K562 (cell line): ENCODE data around the gene MVD. TPM values are rescaled to one million over a fixed set of nuclear protein-coding genes. Genes with fewer than 3 reads are reported as not detected.
A peak's percentile ranks its signal among the peaks of the same experiment; 100 is the strongest.

Experiments used
- ATAC-seq: fragments of 200-7000 bp; cut with Tn5 transposase; 3 replicates; pipeline ENCODE4 v1.9.1; 2020; ENCODE audit warnings: moderate library complexity
- BruUV-seq: library from RNA; stranded (reverse); fragments of 400-500 nt; replicated peaks from 2 replicates; lab custom pipeline; 2021; lab: Mats Ljungman, UMichigan
- CTCF ChIA-PET: fragments of 300-600 bp; formaldehyde crosslinking; extraction: SDS; loops from one replicate; lab custom pipeline; 2021; ENCODE audit warnings: low intra/inter-chr PET ratio; lab: Yijun Ruan, JAX
- POLR2A ChIA-PET: fragments of 300-600, 350-650 bp; sonication (Branson Sonifier 250); formaldehyde crosslinking; extraction: SDS; loops from one replicate; lab custom pipeline; 2021; ENCODE audit warnings: antibody characterized with exemption, inconsistent platforms; lab: Yijun Ruan, JAX
- DNase-seq, 4 experiments: peaks; one replicate each; pipeline versions ENCODE4 v3.0.0 to v3.0.0-alpha.2; 2011 to 2018; ENCODE audit warnings: low spot score in 3 of 4, mixed read lengths in 3 of 4; ENCODE audit errors: extremely low read depth in 1 of 4
- FAIRE-seq: peaks from 2 replicates; lab custom pipeline; 2011; peaks lifted over from hg19 to GRCh38; lab: Jason Lieb, UNC
- H2AFZ ChIP-seq: 2 replicates; pipeline ENCODE4 v1.6.0; 2011; ENCODE audit warnings: low read depth, low read length, control low read depth, inconsistent platforms
- H3K27ac ChIP-seq: fragments of 200-600 bp; 3 replicates; pipeline ENCODE4 v1.8.0; 2011; ENCODE audit warnings: low read depth, mild to moderate bottlenecking, control low read depth, inconsistent platforms, low read length, moderate library complexity, mixed read lengths; ENCODE audit errors: extremely low read depth
- H3K27me3 ChIP-seq, 2 experiments: fragments of 300-600 bp in 1 of 2; 2 replicates in 1 of 2; 3 replicates in 1 of 2; pipeline versions ENCODE4 v1.6.0 to v1.8.0; 2011; ENCODE audit warnings: inconsistent platforms in 2 of 2, low read length in 2 of 2, mild to moderate bottlenecking in 1 of 2, mixed read lengths in 1 of 2, moderate library complexity in 1 of 2; ENCODE audit not compliant: control insufficient read depth in 2 of 2, insufficient read depth in 2 of 2
- H3K36me3 ChIP-seq: fragments of 300-600 bp; 3 replicates; pipeline ENCODE4 v1.8.0; 2011; ENCODE audit warnings: mild to moderate bottlenecking, low read length, inconsistent platforms; ENCODE audit not compliant: control insufficient read depth, insufficient read depth
- H3K4me1 ChIP-seq, 2 experiments: fragments of 200-600 bp in 1 of 2; replicated peaks in 1 of 2; 2 replicates in 1 of 2; 3 replicates in 1 of 2; pipeline versions ENCODE4 v1.5.1 to v1.8.0; 2011; ENCODE audit warnings: inconsistent platforms in 2 of 2, low read length in 2 of 2, mild to moderate bottlenecking in 1 of 2, mixed read lengths in 1 of 2, moderate library complexity in 1 of 2; ENCODE audit not compliant: control insufficient read depth in 2 of 2, insufficient read depth in 2 of 2
- H3K4me2 ChIP-seq: 2 replicates; pipeline ENCODE4 v1.6.1; 2011; ENCODE audit warnings: low read length, control low read depth, inconsistent platforms, mixed read lengths; ENCODE audit not compliant: insufficient read depth
- H3K4me3 ChIP-seq: fragments of 200-600 bp; sonication (generic), shearing (Covaris generic); 2 replicates; pipeline ENCODE4 v1.5.1; 2016; ENCODE audit warnings: control low read depth, inconsistent platforms
- H3K79me2 ChIP-seq: fragments of 200-600 bp; 3 replicates; pipeline ENCODE4 v1.8.0; 2011; ENCODE audit warnings: low read length, inconsistent platforms; ENCODE audit not compliant: control insufficient read depth, insufficient read depth
- H3K9ac ChIP-seq, 2 experiments: 2 replicates each; pipeline versions ENCODE4 v1.6.0 to v1.6.1; 2011; ENCODE audit warnings: low read depth in 2 of 2, low read length in 2 of 2, control low read depth in 1 of 2, inconsistent platforms in 1 of 2, mild to moderate bottlenecking in 1 of 2, mixed read lengths in 1 of 2; ENCODE audit not compliant: insufficient read depth in 1 of 2
- H3K9me1 ChIP-seq: one replicate; pipeline ENCODE4 v1.6.0; 2011; ENCODE audit warnings: inconsistent platforms, mild to moderate bottlenecking, low read length, moderate library complexity; ENCODE audit not compliant: control insufficient read depth, insufficient read depth
- H3K9me3 ChIP-seq: replicated peaks from 2 replicates; pipeline ENCODE4 v1.5.1; 2011; ENCODE audit warnings: low read depth, low read length, inconsistent platforms; ENCODE audit not compliant: control insufficient read depth, insufficient read depth
- H4K20me1 ChIP-seq: replicated peaks from 2 replicates; pipeline ENCODE4 v1.6.1; 2011; ENCODE audit warnings: low read length, inconsistent platforms, mixed read lengths; ENCODE audit not compliant: control insufficient read depth, insufficient read depth
- MAX ChIP-seq: sonication (generic); formaldehyde crosslinking; IDR thresholded peaks from 2 replicates; pipeline ENCODE4 v1.9.0; 2022; ENCODE audit warnings: mild to moderate bottlenecking, missing genetic modification reagents
- NFIC ChIP-seq: fragments of 450-650 bp; IDR thresholded peaks from 2 replicates; pipeline ENCODE4 v1.6.1; 2017; ENCODE audit warnings: mild to moderate bottlenecking, inconsistent platforms
- PCBP1 ChIP-seq: fragments of 200-400 bp; formaldehyde crosslinking; IDR thresholded peaks from 2 replicates; pipeline ENCODE4 v1.6.1; 2018; ENCODE audit warnings: mild to moderate bottlenecking, low read depth, low read length; ENCODE audit not compliant: poor library complexity, severe bottlenecking
- POLR2G ChIP-seq: fragments of 200-400 bp; formaldehyde crosslinking; IDR thresholded peaks from 2 replicates; pipeline ENCODE4 v1.6.1; 2017; ENCODE audit warnings: low read depth, mild to moderate bottlenecking, antibody characterized with exemption, low read length, moderate library complexity
- RBFOX2 ChIP-seq: fragments of 200-400 bp; formaldehyde crosslinking; IDR thresholded peaks from 2 replicates; pipeline ENCODE4 v1.6.1; 2017; ENCODE audit warnings: low read depth, mild to moderate bottlenecking, low read length, moderate library complexity
- SRSF1 ChIP-seq: fragments of 200-400 bp; formaldehyde crosslinking; IDR thresholded peaks from 2 replicates; pipeline ENCODE4 v1.6.1; 2017; ENCODE audit warnings: mild to moderate bottlenecking, low read depth, low read length, moderate library complexity
- WGBS: fragments of 100-300 bp; shearing (Covaris generic); methylation state at CpG from one replicate; pipeline ENCODE4 v1.1.6; 2016; ENCODE audit warnings: low coverage, mixed read lengths; ENCODE audit not compliant: insufficient coverage; ENCODE audit errors: missing lambda C conversion rate; 5-methylcytosine and 5-hydroxymethylcytosine counted together
- in situ Hi-C: fragments of 300-500 bp; cut with MboI; formaldehyde crosslinking; loops from 4 replicates; pipeline ENCODE4 v1.15.0; 2018; ENCODE audit warnings: inconsistent platforms, mixed read lengths
- intact Hi-C: fragments of 100-400 bp; cut with micrococcal nuclease; formaldehyde crosslinking; loops from 2 replicates; pipeline ENCODE4 v1.14.2; 2022
- polyA plus RNA-seq, 8 experiments: library from polyadenylated mRNA; depleted of rRNA in 4 of 8; stranded (reverse) in 5 of 8; unstranded in 3 of 8; fragments of >200 nt; fragmentation: Nextera tagmentation in 2 of 8; fragmentation: Illumina TruSeq in 1 of 8; extraction: Ambion mirVana in 2 of 8; extraction: Trizol in 1 of 8; gene quantifications; 2 replicates each; pipeline versions ENCODE4 v1.2.1 to v1.2.3, GENCODE V29; 2011 to 2014; ENCODE audit warnings: inconsistent platforms in 1 of 8, missing spikeins in 1 of 8
- total RNA-seq, 7 experiments: library from RNA; depleted of rRNA in 6 of 7; stranded (reverse); fragments of >200 nt in 6 of 7; fragmentation: Illumina TruSeq in 2 of 7; extraction: Trizol in 2 of 7; gene quantifications; 2 replicates each; pipeline versions ENCODE4 v1.2.1 to v1.2.3, GENCODE V29; 2011 to 2021; ENCODE audit warnings: low replicate concordance in 1 of 7
- TF ChIP-seq, protein P1 (sequence below): fragments of 450-650 bp; IDR thresholded peaks from 2 replicates; pipeline ENCODE4 v1.6.1; 2016; ENCODE audit warnings: antibody characterized with exemption

Gene MVD
- total and polyA plus RNA-seq, 9 of the 15 experiments (the other 6 are each of a cell fraction or from before 2014, with no cell fraction given) = 12.2 to 141 (median 45.3) TPM

- H3K4me1 ChIP-seq = peaks cover 9 to 85% of the 10 kb centered on the region in 2 experiments; a peak in 4 of 5 replicates
Observed at GRCh38 chr16:88695753-88696152, 32.9 kb upstream of the MVD start.

GRCh38 chr16:88695218-88695617, 32.3 kb upstream of the MVD start:
- 75% methylated on average over 15 of the region's 15 CpGs for WGBS
- Histone ChIP-seq H3K4me1 (peaks cover 9 to 85% of the 10 kb centered on the region in 2 experiments; a peak in 4 of 5 replicates), H3K4me2 (no peak overlapping the region), H3K9me1 (no peaks in the 10 kb centered on the region), H4K20me1 (no peaks in the 10 kb centered on the region), H3K36me3 (peaks cover 43% of the 10 kb centered on the region; the same call in 1 of the 3 replicates), H3K4me3 (no peak overlapping the region), H3K79me2 (no peaks in the 10 kb centered on the region), H3K27ac (no peak overlapping the region), H3K27me3 (no peaks in the 10 kb centered on the region), H3K9me3 (no peaks in the 10 kb centered on the region), H2AFZ (no peak overlapping the region), H3K9ac (peak overlapping the region in 1 of 2 experiments; percentile 6; a peak in 1 of 4 replicates)
- POLR2A ChIA-PET = interaction anchor here (0.6 to 1.0 kb wide), 3 partner anchors 9 to 46 kb away, joined by 3 read pairs; no protein-coding TSS in a partner anchor
- FAIRE-seq (no peak), DNase-seq (no peak), ATAC-seq (no peak)
- intact Hi-C loops (no loop called here), in situ Hi-C loops (no loop called here)
- TF ChIP-seq RBFOX2 = peak; percentile 50
- TF ChIP-seq NFIC = peak; percentile 46
- TF ChIP-seq, protein P1, sequence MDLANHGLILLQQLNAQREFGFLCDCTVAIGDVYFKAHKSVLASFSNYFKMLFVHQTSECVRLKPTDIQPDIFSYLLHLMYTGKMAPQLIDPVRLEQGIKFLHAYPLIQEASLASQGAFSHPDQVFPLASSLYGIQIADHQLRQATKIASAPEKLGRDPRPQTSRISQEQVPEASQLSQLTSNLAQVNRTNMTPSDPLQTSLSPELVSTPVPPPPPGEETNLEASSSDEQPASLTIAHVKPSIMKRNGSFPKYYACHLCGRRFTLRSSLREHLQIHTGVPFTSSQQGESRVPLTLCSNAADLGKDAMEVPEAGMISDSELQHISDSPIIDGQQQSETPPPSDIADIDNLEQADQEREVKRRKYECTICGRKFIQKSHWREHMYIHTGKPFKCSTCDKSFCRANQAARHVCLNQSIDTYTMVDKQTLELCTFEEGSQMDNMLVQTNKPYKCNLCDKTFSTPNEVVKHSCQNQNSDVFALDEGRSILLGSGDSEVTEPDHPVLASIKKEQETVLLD = no peak
- peak; percentile 67 for TF ChIP-seq POLR2G
- peak; percentile 17 for TF ChIP-seq PCBP1
- no TSS peak for BruUV-seq
- CTCF ChIA-PET = no interaction called here

More at GRCh38 chr16:88695753-88696152, 32.9 kb upstream of the MVD start:
- H3K9me3 ChIP-seq = no peaks in the 10 kb centered on the region
- BruUV-seq = no TSS peak
- no peak for DNase-seq
- peak; percentile 6 for FAIRE-seq
- CTCF ChIA-PET = no interaction called here
- H2AFZ ChIP-seq = no peak overlapping the region
- H3K79me2 ChIP-seq = no peaks in the 10 kb centered on the region
- no peak overlapping the region for H3K4me3 ChIP-seq
- intact Hi-C loops (no loop called here), in situ Hi-C loops (no loop called here)
- H3K27ac ChIP-seq = no peak overlapping the region
- POLR2A ChIA-PET = interaction anchor here (0.6 to 1.0 kb wide), 4 partner anchors 9 to 181 kb away, joined by 3 read pairs; no protein-coding TSS in a partner anchor
- no peak for ATAC-seq
- H3K9me1 ChIP-seq = no peaks in the 10 kb centered on the region
- H3K9ac ChIP-seq = no peak overlapping the region; a peak in 1 of 4 replicates
- no peaks in the 10 kb centered on the region for H3K27me3 ChIP-seq
- H4K20me1 ChIP-seq = no peaks in the 10 kb centered on the region
- no peak overlapping the region for H3K4me2 ChIP-seq
- WGBS = 80% methylated on average over 7 of the region's 7 CpGs
- H3K36me3 ChIP-seq = peaks cover 48% of the 10 kb centered on the region; the same call in 1 of the 3 replicates
- TF ChIP-seq SRSF1 = no peak
- peak; percentile 42; the same call in 1 of the 2 replicates for TF ChIP-seq MAX (CRISPR knock-in tag)
- TF ChIP-seq, all 486 proteins: peak for 1
